OCI-LY3 (cell line): ENCODE data around the gene TNFAIP2.

Experiments used
- CTCF ChIP-seq: fragments of 200-600, 300-600 bp; sonication (generic); IDR thresholded peaks from 2 replicates; pipeline ENCODE4 v1.5.1; 2014; ENCODE audit warnings: antibody characterized with exemption, low read length, low read depth
- EZH2phosphoT487 ChIP-seq: fragments of 200-600 bp; shearing (Covaris generic); IDR thresholded peaks from 2 replicates; pipeline ENCODE4 v1.6.1; 2018; ENCODE audit warnings: antibody characterized with exemption, mixed run types, low read depth

- TF ChIP-seq CTCF (no peak), EZH2phosphoT487 (no peak)
These were observed 25.8 kb upstream of the TNFAIP2 start for GRCh38 chr14:103097244-103097993.
